Ascending aorta (tissue), 2 donors: ENCODE measurements around the gene ST6GALNAC3. TPM values are rescaled to one million over a fixed set of nuclear protein-coding genes. Genes with fewer than 3 reads are reported as not detected.

Experiments
- DNase-seq, 2 donors: peaks; one replicate each; pipeline ENCODE4 v3.0.0-alpha.2; 2019; ENCODE audit warnings: low spot score in 2 of 2
- H3K27ac ChIP-seq, 2 donors: fragments of 200-600 bp; sonication (generic); one replicate each; pipeline ENCODE4 v1.5.1; 2016 to 2017; ENCODE audit warnings: mild to moderate bottlenecking in 1 of 2
- H3K27me3 ChIP-seq: fragments of 200-600 bp; sonication (generic); one replicate; pipeline ENCODE4 v1.5.1; 2017
- H3K36me3 ChIP-seq, 2 donors: fragments of 200-600 bp; sonication (generic); one replicate each; pipeline ENCODE4 v1.5.1; 2016
- H3K4me1 ChIP-seq, 2 donors: fragments of 200-600 bp; sonication (generic); one replicate each; pipeline ENCODE4 v1.5.1; 2016 to 2017; ENCODE audit warnings: mild to moderate bottlenecking in 1 of 2
- H3K4me3 ChIP-seq, 2 donors: fragments of 200-600 bp; sonication (generic); one replicate each; pipeline ENCODE4 v1.5.1; 2016 to 2017; ENCODE audit warnings: mild to moderate bottlenecking in 1 of 2
- H3K9me3 ChIP-seq, 2 donors: fragments of 200-600 bp; sonication (generic); one replicate each; pipeline ENCODE4 v1.5.1; 2016
- CTCF ChIP-seq, 3 experiments: fragments of 200-600 bp in 2 of 3; fragments of 450-650 bp in 1 of 3; sonication (generic) in 2 of 3; IDR thresholded peaks; one replicate each; pipeline ENCODE4 v1.5.1; 2016 to 2019; ENCODE audit warnings: antibody characterized with exemption in 3 of 3, mild to moderate bottlenecking in 1 of 3, moderate library complexity in 1 of 3
- intact Hi-C: fragments of 100-400 bp; cut with DNase I; formaldehyde crosslinking; loops from one replicate; pipeline ENCODE4 v1.15.1; 2023
- total RNA-seq: library from RNA; depleted of rRNA; stranded (reverse); fragments of >200 nt; gene quantifications from one replicate; pipeline ENCODE4 v1.1.0, GENCODE V29; 2016

Gene ST6GALNAC3
- total RNA-seq, 1 donor from 2014 or later = 34.5 TPM

- H3K27me3 ChIP-seq = no peaks in the 10 kb centered on the region
- no peak overlapping the region for H3K4me3 ChIP-seq
- intact Hi-C loops = no loop called here
- DNase-seq = no peak
- no peak overlapping the region for H3K27ac ChIP-seq
- H3K9me3 ChIP-seq = no peaks in the 10 kb centered on the region
- no peaks in the 10 kb centered on the region for H3K4me1 ChIP-seq
- no peak for TF ChIP-seq CTCF (IDR thresholded peaks at IDR 0.05)
- no peaks in the 10 kb centered on the region for H3K36me3 ChIP-seq
These were observed 216.6 kb downstream of the ST6GALNAC3 start for GRCh38 chr1:76291191-76291590.

- DNase-seq = no peak
- no peaks in the 10 kb centered on the region for H3K27me3 ChIP-seq
- H3K27ac ChIP-seq = no peak overlapping the region
- intact Hi-C loops = no loop called here
- no peak for TF ChIP-seq CTCF (IDR thresholded peaks at IDR 0.05)
- H3K4me1 ChIP-seq = no peaks in the 10 kb centered on the region
- no peak overlapping the region for H3K4me3 ChIP-seq
- H3K36me3 ChIP-seq = no peaks in the 10 kb centered on the region
- H3K9me3 ChIP-seq = no peaks in the 10 kb centered on the region
These were observed 217.2 kb downstream of the ST6GALNAC3 start for GRCh38 chr1:76291737-76292136.

- Histone ChIP-seq H3K4me3 (no peak overlapping the region), H3K27me3 (no peaks in the 10 kb centered on the region), H3K36me3 (no peaks in the 10 kb centered on the region), H3K9me3 (no peaks in the 10 kb centered on the region), H3K4me1 (no peaks in the 10 kb centered on the region), H3K27ac (no peak overlapping the region)
- intact Hi-C loops = no loop called here
- DNase-seq = no peak
- TF ChIP-seq CTCF (IDR thresholded peaks at IDR 0.05) = no peak
These were observed 218.1 kb downstream of the ST6GALNAC3 start for GRCh38 chr1:76292418-76293184.

- DNase-seq = no peak
- H3K4me1 ChIP-seq = no peaks in the 10 kb centered on the region
- intact Hi-C loops = no loop called here
These were observed 219.3 kb downstream of the ST6GALNAC3 start for GRCh38 chr1:76293831-76294230.

GRCh38 chr1:76294482-76295194 is 220.1 kb downstream of the ST6GALNAC3 start:
- Histone ChIP-seq H3K4me3 (no peak overlapping the region), H3K36me3 (no peaks in the 10 kb centered on the region), H3K9me3 (no peaks in the 10 kb centered on the region), H3K27me3 (no peaks in the 10 kb centered on the region), H3K4me1 (no peaks in the 10 kb centered on the region), H3K27ac (no peak overlapping the region)
- TF ChIP-seq CTCF (IDR thresholded peaks at IDR 0.05) = no peak
- intact Hi-C loops = no loop called here
- no peak for DNase-seq

More at GRCh38 chr1:76293831-76294230, 219.3 kb downstream of the ST6GALNAC3 start:
- TF ChIP-seq CTCF (IDR thresholded peaks at IDR 0.05) = no peak
- Histone ChIP-seq H3K27ac (no peak overlapping the region), H3K36me3 (no peaks in the 10 kb centered on the region), H3K4me3 (no peak overlapping the region), H3K9me3 (no peaks in the 10 kb centered on the region), H3K27me3 (no peaks in the 10 kb centered on the region)
